ENCODE results near the gene TBC1D17. TPM values are rescaled to one million over a fixed set of nuclear protein-coding genes. Genes with fewer than 3 reads are reported as not detected.
A peak's percentile ranks its signal among the peaks of the same experiment; 100 is the strongest.

The TBC1D17 gene
- total and polyA plus RNA-seq, 10 donors: 20.8 to 53.5 (median 36.6) TPM

DNA sequence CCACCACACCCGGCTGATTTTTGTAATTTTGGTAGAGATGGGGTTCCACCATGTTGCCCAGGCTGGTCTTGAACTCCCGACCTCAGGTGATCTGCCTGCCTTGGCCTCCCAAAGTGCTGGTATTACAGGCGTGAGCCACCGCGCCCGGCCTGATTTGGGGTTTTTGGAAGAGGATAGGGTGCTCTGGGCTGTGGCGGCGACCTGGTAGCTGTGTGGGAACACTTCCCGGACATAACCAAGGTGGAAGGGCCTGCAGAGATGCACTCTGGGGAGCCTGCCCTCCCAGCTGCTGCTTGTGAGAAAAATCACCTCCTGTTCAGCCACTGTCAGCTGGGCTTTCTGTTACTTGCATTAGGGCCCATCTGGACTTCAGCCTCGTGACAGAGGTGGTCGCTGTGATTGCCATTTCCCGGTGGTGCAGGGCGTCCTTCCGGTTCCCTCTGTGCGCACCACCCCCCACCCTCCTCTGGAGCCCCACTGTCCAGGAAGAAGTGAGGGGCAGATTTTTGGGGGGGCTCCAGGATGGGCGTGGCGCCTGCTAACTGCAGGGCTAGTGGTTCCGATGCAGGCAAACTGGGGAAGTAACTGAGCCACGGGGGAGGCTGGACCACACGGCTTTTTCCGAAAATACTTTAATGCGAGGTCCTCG, 11.7 kb downstream of the TBC1D17 start:
- 89 to 94% (median 91%) methylated on average over 23 of the region's 23 CpGs for whole genome bisulfite sequencing, 5 donors
- Histone ChIP-seq H3K27ac (no peak overlapping the region), H3K27me3 (replicated peaks in 1 of 7) (peaks cover 0 to 10% (median 0%) of the 10 kb centered on the region in 7 donors), H3K4me1 (peaks cover 0 to 41% (median 24%) of the 10 kb centered on the region in 6 donors), H3K9me3 (no peaks in the 10 kb centered on the region), H3K36me3 (peaks cover 0 to 53% (median 17%) of the 10 kb centered on the region in 6 donors), H3K4me3 (no peak overlapping the region)
- intact Hi-C loops (cut with DNase I; ENCODE audit: low total_unique reads): no loop called here
- TF ChIP-seq, protein P1, sequence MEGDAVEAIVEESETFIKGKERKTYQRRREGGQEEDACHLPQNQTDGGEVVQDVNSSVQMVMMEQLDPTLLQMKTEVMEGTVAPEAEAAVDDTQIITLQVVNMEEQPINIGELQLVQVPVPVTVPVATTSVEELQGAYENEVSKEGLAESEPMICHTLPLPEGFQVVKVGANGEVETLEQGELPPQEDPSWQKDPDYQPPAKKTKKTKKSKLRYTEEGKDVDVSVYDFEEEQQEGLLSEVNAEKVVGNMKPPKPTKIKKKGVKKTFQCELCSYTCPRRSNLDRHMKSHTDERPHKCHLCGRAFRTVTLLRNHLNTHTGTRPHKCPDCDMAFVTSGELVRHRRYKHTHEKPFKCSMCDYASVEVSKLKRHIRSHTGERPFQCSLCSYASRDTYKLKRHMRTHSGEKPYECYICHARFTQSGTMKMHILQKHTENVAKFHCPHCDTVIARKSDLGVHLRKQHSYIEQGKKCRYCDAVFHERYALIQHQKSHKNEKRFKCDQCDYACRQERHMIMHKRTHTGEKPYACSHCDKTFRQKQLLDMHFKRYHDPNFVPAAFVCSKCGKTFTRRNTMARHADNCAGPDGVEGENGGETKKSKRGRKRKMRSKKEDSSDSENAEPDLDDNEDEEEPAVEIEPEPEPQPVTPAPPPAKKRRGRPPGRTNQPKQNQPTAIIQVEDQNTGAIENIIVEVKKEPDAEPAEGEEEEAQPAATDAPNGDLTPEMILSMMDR (IDR thresholded peaks at IDR 0.05 in 8 of 11, conservative IDR thresholded peaks at IDR 0.05 in 3 of 11): no peak
- no peak for TF ChIP-seq POLR2A (IDR thresholded peaks at IDR 0.05)
- TF ChIP-seq POLR2AphosphoS5 (IDR thresholded peaks at IDR 0.05): no peak
- no peak for DNase-seq

DNA sequence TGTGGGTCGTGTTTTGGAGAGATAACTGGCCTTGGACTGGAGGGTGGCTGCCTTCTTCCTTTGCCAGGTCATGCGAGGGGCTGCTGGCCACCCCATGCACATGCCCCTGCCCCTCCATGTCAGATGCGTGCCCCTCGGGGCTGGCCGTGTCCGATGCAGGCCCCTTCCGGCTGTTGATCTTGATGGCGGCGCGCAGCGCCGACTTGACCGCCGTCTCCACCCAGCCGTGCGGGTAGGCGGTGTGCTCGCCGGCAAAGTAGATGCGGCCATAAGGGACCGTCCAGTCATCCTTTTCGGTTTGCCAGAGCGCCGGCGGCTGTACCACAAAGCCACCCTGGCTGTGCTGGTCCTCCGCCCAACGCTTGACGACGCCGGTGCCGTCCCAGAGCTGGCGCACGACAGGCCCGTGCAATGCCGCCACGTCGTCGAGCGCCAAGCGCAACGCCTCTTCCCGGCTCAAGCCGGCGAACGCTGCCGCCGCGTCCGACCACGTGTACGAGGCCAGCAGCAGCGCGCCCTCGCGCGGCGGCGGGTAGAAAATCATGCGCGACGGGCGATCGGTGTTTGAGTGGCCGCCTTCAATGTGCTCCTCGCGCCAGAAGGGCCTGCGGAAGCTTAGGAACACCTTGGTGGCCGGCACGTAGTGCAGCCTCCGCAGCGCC, 12.3 kb downstream of the TBC1D17 start:
- intact Hi-C loops (cut with DNase I; ENCODE audit: low total_unique reads): no loop called here
- TF ChIP-seq, protein P1 (IDR thresholded peaks at IDR 0.05 in 8 of 11, conservative IDR thresholded peaks at IDR 0.05 in 3 of 11): peak; percentile 64 to 88 (median 83)
- TF ChIP-seq POLR2AphosphoS5 (IDR thresholded peaks at IDR 0.05) (peak; percentile 75 to 91 (median 79)), POLR2A (IDR thresholded peaks at IDR 0.05) (no peak)
- peak overlapping the region in 4 of 8 donors; percentile 30 to 39 (median 32) for H3K27ac ChIP-seq
- DNase-seq: peak; percentile 92
- WGBS, 5 donors: 27 to 90% (median 30%) methylated on average over 1 to 71 of the region's 71 CpGs
- peak overlapping the region; percentile 24 to 69 (median 46) for H3K4me3 ChIP-seq
- peaks cover 0 to 43% (median 24%) of the 10 kb centered on the region in 6 donors for H3K4me1 ChIP-seq
- H3K27me3 ChIP-seq (replicated peaks in 1 of 7): peaks cover 0 to 10% (median 0%) of the 10 kb centered on the region in 7 donors
- H3K36me3 ChIP-seq: peaks cover 0 to 46% (median 10%) of the 10 kb centered on the region in 6 donors
- H3K9me3 ChIP-seq: no peaks in the 10 kb centered on the region

DNA sequence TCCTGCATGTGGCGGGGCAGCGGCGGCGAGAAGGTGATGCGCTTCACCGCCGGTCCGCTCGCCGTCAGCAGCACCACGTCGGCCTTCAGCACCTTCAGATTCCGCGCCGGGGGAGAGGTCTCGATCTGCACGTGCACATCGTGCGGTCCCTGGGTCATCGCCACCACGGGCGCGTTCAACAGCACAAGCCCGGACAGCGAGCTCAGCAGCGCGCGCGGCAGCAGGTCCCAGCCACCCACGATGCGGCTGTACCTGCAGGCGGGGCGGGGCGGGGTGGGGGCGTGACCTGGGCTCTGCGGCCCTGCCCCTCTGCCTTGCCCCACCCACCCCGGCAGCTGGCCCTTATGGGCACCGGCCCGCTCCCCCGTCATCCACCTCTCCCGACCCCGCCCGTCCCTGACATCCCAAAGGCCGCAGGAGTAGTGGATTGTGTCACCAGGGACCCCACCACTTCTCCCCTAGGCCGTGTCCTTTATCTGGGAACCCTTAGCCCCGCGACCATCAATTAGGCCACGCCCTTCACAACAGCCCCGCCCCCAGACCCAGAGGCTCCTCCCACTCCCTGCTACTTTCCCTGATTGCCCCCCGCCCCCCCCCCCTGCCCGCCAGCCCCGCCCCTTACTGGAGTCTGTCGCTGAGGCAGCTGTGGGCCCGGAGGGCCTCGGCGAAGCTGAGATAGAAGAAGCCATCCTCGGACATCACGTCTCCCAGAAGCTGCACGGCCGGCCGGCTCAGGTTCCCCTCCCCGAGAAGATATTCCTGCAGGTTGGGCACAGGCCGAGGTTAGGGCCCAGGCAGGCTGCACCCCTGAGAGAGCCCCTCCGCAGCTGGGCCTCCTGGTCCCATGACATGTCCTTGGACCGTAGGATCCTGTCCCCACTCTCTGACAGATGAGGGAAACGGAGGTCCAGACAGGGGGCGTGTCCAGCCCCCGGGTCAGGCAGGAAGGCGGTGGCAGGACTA, 13.1 kb downstream of the TBC1D17 start:
- H3K27me3 ChIP-seq (replicated peaks in 1 of 7): peaks cover 0 to 10% (median 0%) of the 10 kb centered on the region in 7 donors
- 11 to 26% (median 22%) methylated on average over 33 to 69 of the region's 69 CpGs for WGBS, 5 donors
- H3K4me1 ChIP-seq: peaks cover 2 to 51% (median 27%) of the 10 kb centered on the region in 6 donors
- no peaks in the 10 kb centered on the region for H3K9me3 ChIP-seq
- TF ChIP-seq, protein P1 (IDR thresholded peaks at IDR 0.05 in 8 of 11, conservative IDR thresholded peaks at IDR 0.05 in 3 of 11): peak in 6 of 11 experiments; percentile 3 to 62 (median 46)
- TF ChIP-seq POLR2A (IDR thresholded peaks at IDR 0.05) (no peak), POLR2AphosphoS5 (IDR thresholded peaks at IDR 0.05) (peak; percentile 36 to 72 (median 47))
- intact Hi-C loops (cut with DNase I; ENCODE audit: low total_unique reads): no loop called here
- H3K4me3 ChIP-seq: peak overlapping the region; percentile 24 to 69 (median 46)
- peak; percentile 89 for DNase-seq
- peak overlapping the region in 4 of 8 donors; percentile 30 to 39 (median 32) for H3K27ac ChIP-seq
- H3K36me3 ChIP-seq: peaks cover 0 to 38% (median 2%) of the 10 kb centered on the region in 6 donors
